ENCODE measurements around the gene HIRIP3.

Gene HIRIP3

DNA sequence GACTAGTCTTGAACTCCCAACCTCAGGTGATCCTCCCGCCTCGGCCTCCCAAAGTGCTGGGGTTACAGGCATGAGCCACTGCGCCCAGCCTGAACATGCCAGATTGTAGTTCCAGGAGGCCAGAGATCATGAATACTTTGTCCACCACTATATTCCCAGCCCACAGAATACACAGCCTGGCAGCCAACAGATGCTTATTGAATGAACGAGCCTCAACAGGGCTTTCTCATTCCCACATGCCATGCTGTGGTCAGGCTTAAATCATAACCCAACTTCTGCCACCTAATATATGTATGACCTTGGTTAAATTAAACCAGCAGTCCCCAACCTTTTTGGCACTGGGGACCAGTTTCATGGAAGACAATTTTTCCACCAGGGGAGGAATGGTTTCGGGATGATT lies 36.7 kb downstream of the HIRIP3 start:
- no peak for DNase-seq

DNA sequence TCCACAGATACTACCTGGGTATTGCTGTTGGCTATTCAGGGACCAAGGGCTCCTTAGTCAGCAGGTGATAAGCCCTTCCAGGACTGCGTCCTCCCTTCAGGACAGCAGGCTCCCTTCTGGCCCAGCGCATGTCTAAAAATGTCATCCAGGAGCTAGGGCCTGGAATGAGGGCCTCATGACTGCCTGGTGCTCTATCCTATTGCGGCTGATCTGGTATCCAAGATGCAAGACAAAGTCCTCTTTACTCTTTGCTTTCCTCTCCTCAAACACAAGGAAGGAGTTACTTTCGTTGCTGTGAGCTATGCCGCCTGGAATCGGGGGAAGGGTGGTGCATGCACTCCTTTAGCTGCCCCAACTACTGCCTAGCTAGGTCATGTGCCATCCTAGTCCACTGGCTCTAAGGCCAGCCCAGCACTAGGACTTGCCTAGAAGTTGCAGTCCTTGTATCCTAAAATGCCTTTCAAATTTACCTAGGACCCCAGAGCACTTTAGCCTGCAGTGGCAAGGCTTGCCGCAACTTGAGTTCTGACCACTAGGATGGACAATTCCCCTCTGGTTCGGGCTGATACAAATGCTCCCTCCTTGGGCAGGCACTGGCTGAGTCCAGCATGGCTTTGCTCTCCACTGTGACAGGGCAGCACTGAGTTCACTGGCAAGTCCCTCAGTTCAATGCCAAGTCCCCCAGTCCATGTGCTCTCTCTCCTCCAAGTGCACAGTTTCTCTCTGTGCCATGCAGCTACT lies 43.6 kb downstream of the HIRIP3 start:
- no peak for DNase-seq

DNA sequence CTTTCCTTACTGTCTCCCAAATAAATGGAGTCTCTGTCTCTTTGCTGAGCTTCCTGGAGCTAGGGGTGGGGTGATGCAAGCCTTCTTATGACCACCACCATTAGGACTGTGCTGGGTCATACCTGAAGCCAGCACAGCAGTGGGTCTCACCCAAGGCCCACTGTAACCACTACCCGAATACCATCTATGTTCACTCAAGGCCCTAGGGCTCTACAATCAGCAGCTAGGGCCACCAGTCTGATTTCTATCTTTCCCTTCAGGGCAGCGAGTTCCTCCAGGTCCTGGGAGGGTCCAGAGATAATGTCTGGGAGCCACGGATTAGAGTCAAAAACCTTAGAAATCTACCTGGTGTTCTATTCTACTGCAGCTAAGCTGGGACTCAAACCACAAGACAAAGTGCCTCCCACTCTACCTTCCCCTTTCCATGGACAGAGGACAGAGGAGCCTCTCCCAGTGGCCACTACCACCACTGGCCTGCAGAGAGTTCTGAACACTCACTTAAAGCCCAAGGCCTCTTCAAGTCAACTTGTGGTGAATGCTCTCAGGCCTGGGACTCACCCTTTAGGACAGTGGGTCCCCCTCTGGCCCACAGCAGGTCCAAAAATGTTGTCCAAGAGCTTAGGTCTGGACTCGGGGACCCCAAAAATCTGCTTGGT lies 44.5 kb downstream of the HIRIP3 start:
- DNase-seq = no peak

DNA sequence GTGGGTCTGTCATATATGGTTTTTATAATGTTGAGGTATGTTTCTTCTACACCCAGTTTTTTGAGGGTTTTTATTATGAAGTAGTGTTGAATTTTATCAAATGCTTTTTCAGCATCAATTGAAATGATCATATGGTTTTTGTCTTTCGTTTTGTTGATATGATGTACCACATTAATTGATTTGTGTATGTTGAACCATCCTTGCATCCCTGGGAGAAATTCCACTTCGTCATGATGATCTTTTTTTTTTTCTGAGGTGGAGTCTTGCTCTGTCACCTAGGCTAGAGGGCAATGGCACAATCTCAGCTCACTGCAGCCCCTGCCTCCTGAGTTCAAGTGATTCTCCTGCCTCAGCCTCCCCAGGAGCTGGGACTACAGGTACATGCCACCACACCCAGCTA lies 47.5 kb downstream of the HIRIP3 start:
- DNase-seq = no peak

DNA sequence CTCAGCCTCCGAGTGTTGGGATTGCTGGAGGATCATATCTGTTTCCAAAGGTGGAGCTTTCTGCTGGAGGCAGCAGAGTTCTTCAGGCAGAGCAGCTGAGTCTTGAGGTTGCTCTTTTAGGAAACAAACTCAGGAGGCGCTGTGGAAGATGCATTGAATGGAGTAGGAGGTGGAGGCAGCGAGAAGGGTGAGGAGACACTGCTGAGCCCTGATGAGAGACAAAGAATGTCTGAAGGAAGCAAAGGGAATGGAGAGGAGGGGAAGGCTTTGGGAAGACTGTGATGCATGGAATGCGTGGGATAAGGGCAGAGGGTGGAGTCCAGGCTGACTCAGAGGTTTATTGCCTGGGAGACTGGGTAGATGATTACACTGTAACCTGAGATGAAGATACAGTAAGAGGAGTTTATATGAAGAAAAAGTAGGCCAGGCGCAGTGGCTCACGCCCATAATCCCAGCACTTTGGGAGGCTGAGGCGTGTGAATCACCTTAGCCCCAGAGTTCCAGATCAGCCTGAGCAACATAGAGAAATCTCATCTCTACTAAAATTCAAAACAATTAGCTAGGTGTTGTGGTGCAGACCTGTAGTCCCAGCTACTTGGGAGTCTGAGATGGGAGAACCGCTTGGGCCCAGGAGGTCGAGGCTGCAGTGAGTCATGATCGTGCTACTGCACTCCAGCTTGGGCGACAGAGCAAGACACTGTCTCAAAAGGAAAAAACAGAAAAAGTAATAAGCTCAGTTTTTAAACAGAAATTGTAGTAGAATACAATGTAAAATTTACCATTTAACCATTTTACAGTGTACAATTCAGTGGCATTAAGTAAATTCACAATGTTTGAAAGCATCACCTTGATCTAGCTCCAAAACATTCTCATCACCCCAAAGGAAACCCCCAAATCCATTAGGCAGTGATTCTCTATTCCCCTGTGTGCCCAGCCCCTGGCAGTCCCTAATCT lies 51.3 kb downstream of the HIRIP3 start:
- DNase-seq = peak in 1 of 2 experiments; percentile 14

All from NCI-H187 (cell line).